ENCODE measurements around the gene SOCS2. TPM values are rescaled to one million over a fixed set of nuclear protein-coding genes. Genes with fewer than 3 reads are reported as not detected.

The SOCS2 gene
- total and polyA plus RNA-seq, 2 of the 13 experiments (the other 11 are each of a cell fraction or from before 2014, with no cell fraction given): 0.62 to 1.5 TPM

DNA sequence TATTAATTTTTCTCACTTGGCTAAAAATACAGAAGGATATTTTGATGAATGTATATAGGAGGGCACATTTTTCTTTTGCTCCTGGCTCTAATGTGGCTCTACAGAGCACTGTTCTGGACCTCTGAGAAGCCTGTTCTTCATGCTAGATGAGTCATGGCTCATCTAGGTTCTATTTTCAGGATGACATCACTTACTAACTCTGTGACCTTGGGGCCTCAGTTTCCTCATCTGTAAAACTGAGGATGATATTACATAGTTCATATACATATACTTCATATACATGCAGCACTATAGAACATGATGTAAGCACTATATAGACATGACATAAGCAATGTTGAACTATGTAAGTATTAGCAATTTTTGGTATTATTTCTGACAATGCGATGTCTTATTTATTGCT lies 35.8 kb downstream of the SOCS2 start:
- ChIA-PET CTCF (ENCODE audit: low intra/inter-chr PET ratio, low total read pairs) (no interaction called here), POLR2A (no interaction called here)
- H3K27me3 ChIP-seq (ENCODE audit: control insufficient read depth in 1 of 2, insufficient read depth in 2 of 2, low read length in 2 of 2): peaks cover 0 to 8% of the 10 kb centered on the region in 2 experiments; a peak in 3 of 5 replicates
- WGBS (ENCODE audit: low lambda C conversion rate): 89% methylated on average over 1 of the region's 1 CpG
- FAIRE-seq (no peak), ATAC-seq (no peak), DNase-seq (ENCODE audit: low spot score) (no peak)
- no peaks in the 10 kb centered on the region for H3K4me1 ChIP-seq (ENCODE audit: insufficient read depth, low read length)
- intact Hi-C loops (cut with micrococcal nuclease; ENCODE audit: unreplicated experiment): no loop called here
- H3K9ac ChIP-seq (ENCODE audit: insufficient read depth, low read depth, low read length): no peak overlapping the region
- H3K4me2 ChIP-seq (ENCODE audit: low read depth, low read length): no peak overlapping the region
- in situ Hi-C loops (cut with HindIII; ENCODE audit: extremely low pct_ligation_motif_present, low pct_unique_long_range_greater_than_20kb): no loop called here
- H3K27ac ChIP-seq (ENCODE audit: extremely low read length, insufficient read depth, low read length): no peak overlapping the region
- no peaks in the 10 kb centered on the region for H3K79me2 ChIP-seq (ENCODE audit: insufficient read depth, low read length)
- no peak overlapping the region for H3K4me3 ChIP-seq (replicated peaks in 1 of 3; ENCODE audit: insufficient read depth in 1 of 3, low read depth in 2 of 3, low read length in 3 of 3)
- H3K9me3 ChIP-seq (ENCODE audit: low read length): no peaks in the 10 kb centered on the region
- H4K20me1 ChIP-seq (ENCODE audit: insufficient read depth, low read length): no peaks in the 10 kb centered on the region
- no peak overlapping the region for H2AFZ ChIP-seq (ENCODE audit: low read length)
- H3K36me3 ChIP-seq (replicated peaks in 1 of 2; ENCODE audit: control insufficient read depth in 1 of 2, insufficient read depth in 2 of 2, low read length in 2 of 2): no peaks in the 10 kb centered on the region
- BruUV-seq (replicated peaks): no TSS peak
- no peak for TF ChIP-seq IRX3 (CRISPR knock-in tag; IDR thresholded peaks at IDR 0.05; ENCODE audit: borderline replicate concordance, low read depth)
- no peak for TF ChIP-seq JDP2 (CRISPR knock-in tag; IDR thresholded peaks at IDR 0.05; ENCODE audit: borderline replicate concordance)
- no peak for TF ChIP-seq NFE2 (CRISPR knock-in tag; IDR thresholded peaks at IDR 0.05)
- no peak for TF ChIP-seq HDAC6 (IDR thresholded peaks at IDR 0.05; ENCODE audit: low read depth, low read length)
- TF ChIP-seq, protein P1, sequence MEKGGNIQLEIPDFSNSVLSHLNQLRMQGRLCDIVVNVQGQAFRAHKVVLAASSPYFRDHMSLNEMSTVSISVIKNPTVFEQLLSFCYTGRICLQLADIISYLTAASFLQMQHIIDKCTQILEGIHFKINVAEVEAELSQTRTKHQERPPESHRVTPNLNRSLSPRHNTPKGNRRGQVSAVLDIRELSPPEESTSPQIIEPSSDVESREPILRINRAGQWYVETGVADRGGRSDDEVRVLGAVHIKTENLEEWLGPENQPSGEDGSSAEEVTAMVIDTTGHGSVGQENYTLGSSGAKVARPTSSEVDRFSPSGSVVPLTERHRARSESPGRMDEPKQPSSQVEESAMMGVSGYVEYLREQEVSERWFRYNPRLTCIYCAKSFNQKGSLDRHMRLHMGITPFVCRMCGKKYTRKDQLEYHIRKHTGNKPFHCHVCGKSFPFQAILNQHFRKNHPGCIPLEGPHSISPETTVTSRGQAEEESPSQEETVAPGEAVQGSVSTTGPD (CRISPR knock-in tag; IDR thresholded peaks at IDR 0.05): no peak
- no peak for TF ChIP-seq JUND (CRISPR knock-in tag; IDR thresholded peaks at IDR 0.05)
- no peak for TF ChIP-seq NFYC (CRISPR knock-in tag; IDR thresholded peaks at IDR 0.05)
- TF ChIP-seq ZBTB38 (CRISPR knock-in tag; IDR thresholded peaks at IDR 0.05): no peak
- TF ChIP-seq, protein P2, sequence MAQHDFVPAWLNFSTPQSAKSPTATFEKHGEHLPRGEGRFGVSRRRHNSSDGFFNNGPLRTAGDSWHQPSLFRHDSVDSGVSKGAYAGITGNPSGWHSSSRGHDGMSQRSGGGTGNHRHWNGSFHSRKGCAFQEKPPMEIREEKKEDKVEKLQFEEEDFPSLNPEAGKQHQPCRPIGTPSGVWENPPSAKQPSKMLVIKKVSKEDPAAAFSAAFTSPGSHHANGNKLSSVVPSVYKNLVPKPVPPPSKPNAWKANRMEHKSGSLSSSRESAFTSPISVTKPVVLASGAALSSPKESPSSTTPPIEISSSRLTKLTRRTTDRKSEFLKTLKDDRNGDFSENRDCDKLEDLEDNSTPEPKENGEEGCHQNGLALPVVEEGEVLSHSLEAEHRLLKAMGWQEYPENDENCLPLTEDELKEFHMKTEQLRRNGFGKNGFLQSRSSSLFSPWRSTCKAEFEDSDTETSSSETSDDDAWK (CRISPR knock-in tag; IDR thresholded peaks at IDR 0.05): no peak
- TF ChIP-seq RBM22 (optimal IDR thresholded peaks at IDR 0.05; ENCODE audit: low read length): no peak
- TF ChIP-seq, protein P3, sequence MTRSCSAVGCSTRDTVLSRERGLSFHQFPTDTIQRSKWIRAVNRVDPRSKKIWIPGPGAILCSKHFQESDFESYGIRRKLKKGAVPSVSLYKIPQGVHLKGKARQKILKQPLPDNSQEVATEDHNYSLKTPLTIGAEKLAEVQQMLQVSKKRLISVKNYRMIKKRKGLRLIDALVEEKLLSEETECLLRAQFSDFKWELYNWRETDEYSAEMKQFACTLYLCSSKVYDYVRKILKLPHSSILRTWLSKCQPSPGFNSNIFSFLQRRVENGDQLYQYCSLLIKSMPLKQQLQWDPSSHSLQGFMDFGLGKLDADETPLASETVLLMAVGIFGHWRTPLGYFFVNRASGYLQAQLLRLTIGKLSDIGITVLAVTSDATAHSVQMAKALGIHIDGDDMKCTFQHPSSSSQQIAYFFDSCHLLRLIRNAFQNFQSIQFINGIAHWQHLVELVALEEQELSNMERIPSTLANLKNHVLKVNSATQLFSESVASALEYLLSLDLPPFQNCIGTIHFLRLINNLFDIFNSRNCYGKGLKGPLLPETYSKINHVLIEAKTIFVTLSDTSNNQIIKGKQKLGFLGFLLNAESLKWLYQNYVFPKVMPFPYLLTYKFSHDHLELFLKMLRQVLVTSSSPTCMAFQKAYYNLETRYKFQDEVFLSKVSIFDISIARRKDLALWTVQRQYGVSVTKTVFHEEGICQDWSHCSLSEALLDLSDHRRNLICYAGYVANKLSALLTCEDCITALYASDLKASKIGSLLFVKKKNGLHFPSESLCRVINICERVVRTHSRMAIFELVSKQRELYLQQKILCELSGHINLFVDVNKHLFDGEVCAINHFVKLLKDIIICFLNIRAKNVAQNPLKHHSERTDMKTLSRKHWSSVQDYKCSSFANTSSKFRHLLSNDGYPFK (CRISPR knock-in tag; IDR thresholded peaks at IDR 0.05; ENCODE audit: borderline replicate concordance): no peak
- TF ChIP-seq SMAD1 (CRISPR knock-in tag; IDR thresholded peaks at IDR 0.05; ENCODE audit: borderline replicate concordance, low read depth): no peak
- TF ChIP-seq NPAS2 (CRISPR knock-in tag; IDR thresholded peaks at IDR 0.05; ENCODE audit: borderline replicate concordance): no peak
- TF ChIP-seq DNMT3B (CRISPR knock-in tag; conservative IDR thresholded peaks at IDR 0.05): no peak
- TF ChIP-seq, protein P4, sequence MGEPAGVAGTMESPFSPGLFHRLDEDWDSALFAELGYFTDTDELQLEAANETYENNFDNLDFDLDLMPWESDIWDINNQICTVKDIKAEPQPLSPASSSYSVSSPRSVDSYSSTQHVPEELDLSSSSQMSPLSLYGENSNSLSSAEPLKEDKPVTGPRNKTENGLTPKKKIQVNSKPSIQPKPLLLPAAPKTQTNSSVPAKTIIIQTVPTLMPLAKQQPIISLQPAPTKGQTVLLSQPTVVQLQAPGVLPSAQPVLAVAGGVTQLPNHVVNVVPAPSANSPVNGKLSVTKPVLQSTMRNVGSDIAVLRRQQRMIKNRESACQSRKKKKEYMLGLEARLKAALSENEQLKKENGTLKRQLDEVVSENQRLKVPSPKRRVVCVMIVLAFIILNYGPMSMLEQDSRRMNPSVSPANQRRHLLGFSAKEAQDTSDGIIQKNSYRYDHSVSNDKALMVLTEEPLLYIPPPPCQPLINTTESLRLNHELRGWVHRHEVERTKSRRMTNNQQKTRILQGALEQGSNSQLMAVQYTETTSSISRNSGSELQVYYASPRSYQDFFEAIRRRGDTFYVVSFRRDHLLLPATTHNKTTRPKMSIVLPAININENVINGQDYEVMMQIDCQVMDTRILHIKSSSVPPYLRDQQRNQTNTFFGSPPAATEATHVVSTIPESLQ (CRISPR knock-in tag; conservative IDR thresholded peaks at IDR 0.05): no peak
- no peak for TF ChIP-seq PLRG1 (conservative IDR thresholded peaks at IDR 0.05)
- no peak for TF ChIP-seq ZNF235 (CRISPR knock-in tag; IDR thresholded peaks at IDR 0.05; ENCODE audit: borderline replicate concordance)
